Gastroesophageal sphincter (tissue), 3 donors: ENCODE results near the gene ASIC4.

Experiments used
- CTCF ChIP-seq, 4 experiments: fragments of 200-600 bp in 2 of 4; fragments of 450-650 bp in 2 of 4; sonication (generic) in 1 of 4; IDR thresholded peaks; one replicate each; pipeline ENCODE4 v1.5.1; 2017 to 2019; ENCODE audit warnings: antibody characterized with exemption in 4 of 4, mild to moderate bottlenecking in 2 of 4, moderate library complexity in 2 of 4
- EP300 ChIP-seq: sonication (generic); formaldehyde crosslinking; IDR thresholded peaks from one replicate; pipeline ENCODE4 v1.6.1; 2017; ENCODE audit warnings: antibody characterized with exemption, mild to moderate bottlenecking
- POLR2A ChIP-seq, 2 donors: fragments of 450-650 bp; IDR thresholded peaks; one replicate each; pipeline ENCODE4 v1.6.1; 2017; ENCODE audit warnings: antibody characterized with exemption in 2 of 2, mild to moderate bottlenecking in 2 of 2, moderate library complexity in 1 of 2
- POLR2AphosphoS5 ChIP-seq: sonication (generic); formaldehyde crosslinking; IDR thresholded peaks from one replicate; pipeline ENCODE4 v1.6.1; 2017; ENCODE audit warnings: antibody characterized with exemption

- no peak for TF ChIP-seq CTCF (IDR thresholded peaks at IDR 0.05)
- TF ChIP-seq POLR2A (IDR thresholded peaks at IDR 0.05): no peak
- TF ChIP-seq POLR2AphosphoS5: no peak
- TF ChIP-seq EP300: no peak
These were observed 30.3 kb downstream of the ASIC4 start for GRCh38 chr2:219544567-219544966.
